ENCODE data around the gene ADK.

GRCh38 chr10:74343804-74344203, 192.8 kb downstream of the ADK start:
- no peak for TF ChIP-seq POLR2AphosphoS5 (IDR thresholded peaks at IDR 0.05; ENCODE audit: low read depth, low read length)
- TF ChIP-seq TAF1 (IDR thresholded peaks at IDR 0.05; ENCODE audit: borderline replicate concordance, insufficient read depth, low read length): no peak
- TF ChIP-seq REST (IDR thresholded peaks at IDR 0.05; ENCODE audit: insufficient read depth in 1 of 2, low read depth in 2 of 2, low read length in 2 of 2): no peak
- TF ChIP-seq SIN3A (IDR thresholded peaks at IDR 0.05; ENCODE audit: borderline replicate concordance, insufficient read depth, low read length): no peak
- no peak for TF ChIP-seq FOXP2 (optimal IDR thresholded peaks at IDR 0.05; ENCODE audit: borderline replicate concordance, extremely low read depth, extremely low read length, insufficient read depth)
